HG02623 (cell line): ENCODE results near the gene CTAGE8.
"Not testable (repeated sequence)": the region's sequence is repeated elsewhere in the genome, so short reads cannot be mapped to it uniquely, and the experiment has no call there.

ENCODE experiments used
- ATAC-seq: cut with Tn5 transposase; IDR thresholded peaks from one replicate; pipeline ENCODE4 v1.9.1; 2021; ENCODE audit warnings: moderate library complexity; ENCODE audit not compliant: unreplicated experiment

The CTAGE8 gene

GRCh38 chr7:144269188-144269587 is at the start of gene CTAGE8:
TSS of gene CTAGE8 (minus strand) at chr7:144269288. CDS start at chr7:144269250, 38 bp downstream.
- not testable (repeated sequence) for ATAC-seq

DNA sequence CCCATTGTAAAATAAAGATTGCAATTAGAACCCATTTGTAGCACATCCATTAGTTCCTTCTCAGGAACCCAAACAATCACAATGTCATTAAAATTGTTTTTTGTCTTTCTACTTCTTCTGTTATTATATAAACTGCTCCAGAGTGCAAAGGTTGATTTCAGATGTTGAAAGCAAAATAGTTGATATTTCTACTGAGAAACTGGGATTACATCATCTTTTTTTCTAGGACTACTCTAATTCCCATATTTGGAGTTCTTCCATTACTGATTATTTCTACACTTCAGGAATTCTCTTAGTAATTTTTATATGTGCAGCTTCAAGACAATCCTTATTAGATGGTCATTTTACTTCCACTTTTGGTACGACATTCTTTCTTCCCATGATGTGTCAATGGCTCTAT is 48.4 kb upstream of the CTAGE8 start:
- not testable (repeated sequence) for ATAC-seq

DNA sequence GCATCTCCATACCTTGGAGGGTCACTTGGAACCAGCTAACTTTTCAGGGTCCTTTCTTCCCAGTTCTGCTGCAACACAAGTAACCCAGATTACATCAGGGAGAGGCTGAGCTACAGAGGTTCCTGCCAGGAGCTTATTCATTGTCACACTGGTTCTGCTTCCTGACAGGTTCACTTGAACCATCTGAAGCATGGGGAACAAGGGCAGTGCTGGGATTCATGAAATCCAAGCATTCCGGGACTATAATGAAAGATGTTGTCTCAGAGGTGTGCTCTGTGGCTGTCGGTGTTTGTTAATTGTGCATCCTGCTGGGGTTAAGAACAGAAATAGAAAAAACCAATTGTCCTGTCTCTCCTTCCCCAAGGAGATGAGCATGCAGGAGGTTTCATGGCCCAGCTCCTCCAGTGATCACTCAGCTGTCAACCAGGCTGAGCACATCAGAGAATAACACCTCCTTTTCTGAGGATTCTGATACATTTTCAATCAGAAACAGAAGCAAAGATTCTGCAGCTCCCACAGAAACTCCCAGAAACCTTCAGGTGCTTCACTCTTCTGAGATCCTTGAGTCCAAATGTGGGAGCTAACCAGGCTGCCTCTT is 42.9 kb upstream of the CTAGE8 start, which contains the start of gene OR2A1:
OR2A1 (plus strand) TSS at position 548 of the 598 bp plus-strand sequence. CDS start 5,706 bp downstream, outside the sequence.
- not testable (repeated sequence) for ATAC-seq

DNA sequence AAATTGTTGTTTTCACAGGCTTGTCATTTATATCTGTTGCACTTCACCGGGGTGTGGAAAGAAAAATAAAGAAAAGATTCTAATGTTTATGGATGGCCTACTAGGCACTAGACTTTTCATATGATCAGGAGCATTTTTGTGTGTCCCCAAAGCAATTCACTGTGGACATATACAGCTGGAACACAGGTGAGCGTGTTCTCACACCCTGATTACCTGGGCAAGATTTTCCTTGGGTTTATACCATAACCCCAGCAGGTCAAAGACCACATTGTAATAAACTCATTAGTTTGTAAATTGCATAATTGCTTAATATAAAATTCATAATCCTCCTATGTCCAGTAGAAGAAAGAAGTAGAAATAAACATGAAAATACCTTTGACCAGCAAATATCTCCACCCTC is 42.1 kb upstream of the CTAGE8 start:
- ATAC-seq = not testable (repeated sequence)

DNA sequence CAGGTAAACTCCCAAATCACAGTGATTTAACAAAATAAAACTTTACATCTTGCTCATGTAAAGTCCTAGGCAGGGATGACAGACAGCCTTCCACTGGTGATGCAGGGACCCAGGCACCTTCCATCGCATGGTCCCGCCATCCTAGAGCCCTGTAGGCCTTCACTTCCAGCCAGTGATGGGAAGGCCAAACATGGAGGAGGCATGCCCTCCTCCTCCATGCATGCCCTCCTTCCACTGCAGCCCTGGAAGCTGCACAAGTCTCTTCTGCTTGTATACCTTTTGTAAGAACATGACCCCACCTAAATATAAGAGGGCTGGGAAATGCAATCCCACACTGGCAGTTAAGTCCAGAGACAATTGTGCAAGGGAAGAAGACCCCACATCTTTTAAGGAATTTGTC is 40.6 kb upstream of the CTAGE8 start:
- not testable (repeated sequence) for ATAC-seq

DNA sequence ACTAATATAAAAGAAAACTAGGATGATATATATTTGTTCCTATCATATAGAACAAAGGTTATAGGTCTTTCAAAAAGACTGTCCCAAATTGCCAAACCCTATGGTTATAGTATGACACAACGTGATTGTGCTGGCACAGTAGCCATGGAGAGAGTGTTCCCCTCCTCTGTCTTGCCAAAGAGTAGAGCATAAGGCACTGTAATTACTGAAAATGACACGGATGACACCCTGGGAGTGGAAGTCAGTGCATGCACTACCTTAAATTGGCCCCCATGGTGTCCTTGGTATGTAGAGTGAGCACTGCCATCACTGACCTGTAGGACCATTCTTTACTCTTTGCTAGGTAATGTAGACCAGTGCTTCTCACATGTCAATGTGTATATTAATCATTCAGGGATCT is 36.1 kb upstream of the CTAGE8 start:
- ATAC-seq = not testable (repeated sequence)

DNA sequence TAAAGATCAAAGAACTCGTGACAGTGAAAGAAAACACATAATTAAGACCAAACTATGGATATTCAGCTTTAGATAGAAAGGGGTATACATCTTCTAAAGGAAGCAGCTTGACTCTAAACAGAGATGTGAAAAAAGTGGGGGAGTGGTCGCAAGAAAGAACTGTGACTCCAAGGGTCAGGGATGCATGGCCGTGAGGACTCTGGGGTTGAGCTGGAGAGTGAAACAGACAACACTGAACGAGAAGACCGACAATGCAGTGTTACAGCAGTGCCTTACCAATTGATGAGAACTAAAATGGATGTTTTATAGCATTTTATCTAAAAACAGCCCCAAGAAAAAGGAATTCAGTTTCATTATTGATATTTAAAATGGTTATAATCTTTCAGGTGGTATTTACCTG is 34.5 kb upstream of the CTAGE8 start:
- not testable (repeated sequence) for ATAC-seq

- not testable (repeated sequence) for ATAC-seq
Measured at GRCh38 chr7:144302578-144303303, 33.7 kb upstream of the CTAGE8 start.

DNA sequence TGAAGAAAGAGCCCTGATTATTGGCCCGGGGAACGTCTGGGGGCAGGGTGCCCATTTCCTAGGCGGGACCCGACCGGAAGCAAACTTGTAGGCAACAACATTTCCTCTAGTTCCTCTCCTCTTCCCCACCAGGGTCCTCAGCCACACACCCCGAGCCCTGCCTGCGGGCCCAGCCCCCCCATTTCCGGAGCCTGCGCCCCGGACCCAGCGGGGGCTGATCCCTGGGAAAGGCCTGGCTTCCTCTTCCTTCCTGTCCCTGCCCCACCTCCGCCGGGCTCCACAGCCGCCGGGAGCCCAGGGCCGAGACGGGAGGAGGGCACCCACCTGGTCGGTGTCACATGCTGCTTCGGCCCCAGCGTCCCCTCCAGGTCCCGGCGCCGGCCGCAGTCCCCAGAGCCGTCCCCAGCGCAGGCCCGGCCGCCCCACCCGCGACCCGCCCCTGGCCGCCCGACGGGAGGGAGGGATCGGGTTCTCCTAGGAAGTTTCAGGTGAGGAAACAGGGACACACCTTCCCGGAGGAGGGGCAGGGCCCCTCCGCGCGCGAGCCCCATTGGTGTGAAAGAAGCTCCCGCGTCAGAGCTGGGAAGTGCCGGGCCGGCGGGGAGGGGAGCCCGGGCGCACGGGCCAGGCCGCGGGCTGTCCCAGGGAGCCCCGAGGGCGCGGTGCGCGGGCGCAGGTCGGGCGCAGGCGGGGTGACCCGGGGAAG is 24.9 kb upstream of the CTAGE8 start:
- ATAC-seq = peak; percentile 77

- not testable (repeated sequence) for ATAC-seq
Measured at GRCh38 chr7:144292384-144293161, 23.5 kb upstream of the CTAGE8 start.

GRCh38 chr7:144291607-144292006 is 22.5 kb upstream of the CTAGE8 start:
- ATAC-seq = not testable (repeated sequence)

GRCh38 chr7:144287171-144287784 is 18.2 kb upstream of the CTAGE8 start:
- ATAC-seq = not testable (repeated sequence)

- ATAC-seq = not testable (repeated sequence)
Measured at GRCh38 chr7:144283716-144284115, 14.6 kb upstream of the CTAGE8 start.

DNA sequence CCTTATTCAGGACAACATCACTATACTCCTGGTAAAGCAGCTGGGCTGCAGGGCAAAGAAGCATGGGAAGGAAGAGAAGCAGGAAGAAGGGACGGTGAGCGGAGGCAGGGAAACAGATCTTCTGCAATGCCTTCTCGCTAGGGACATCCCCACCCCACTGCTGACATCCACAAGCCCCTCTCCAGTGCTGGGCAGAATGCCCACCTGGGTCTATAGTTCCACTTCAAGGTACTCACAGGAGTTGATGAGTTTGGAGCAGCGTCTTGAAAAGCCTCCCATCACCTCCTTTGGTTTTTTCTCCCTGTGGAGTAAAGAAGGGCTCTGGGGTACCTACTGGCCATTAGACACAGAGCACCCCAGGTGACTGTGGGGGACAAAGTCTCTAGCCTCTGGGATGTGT is 13.4 kb upstream of the CTAGE8 start:
- not testable (repeated sequence) for ATAC-seq

DNA sequence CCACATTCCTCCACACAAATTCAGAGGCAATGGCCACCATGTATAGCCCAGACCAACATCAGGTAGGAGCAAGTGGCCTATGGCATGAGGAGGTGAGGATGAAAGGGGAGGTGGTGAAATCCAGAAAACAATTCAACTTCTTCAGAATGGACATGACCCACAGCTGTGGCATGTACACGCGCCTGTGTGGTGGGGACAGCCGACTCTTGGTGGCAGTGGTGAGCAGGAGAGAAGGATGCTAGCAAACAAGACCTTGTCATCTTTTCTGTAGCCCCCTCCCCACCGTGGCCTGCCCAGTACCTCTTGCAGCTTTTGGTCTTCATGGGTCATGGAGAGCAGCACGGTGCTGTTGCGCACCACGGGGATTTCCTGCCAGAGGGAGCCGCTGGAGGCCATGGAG is 12.9 kb upstream of the CTAGE8 start:
- ATAC-seq = not testable (repeated sequence)

DNA sequence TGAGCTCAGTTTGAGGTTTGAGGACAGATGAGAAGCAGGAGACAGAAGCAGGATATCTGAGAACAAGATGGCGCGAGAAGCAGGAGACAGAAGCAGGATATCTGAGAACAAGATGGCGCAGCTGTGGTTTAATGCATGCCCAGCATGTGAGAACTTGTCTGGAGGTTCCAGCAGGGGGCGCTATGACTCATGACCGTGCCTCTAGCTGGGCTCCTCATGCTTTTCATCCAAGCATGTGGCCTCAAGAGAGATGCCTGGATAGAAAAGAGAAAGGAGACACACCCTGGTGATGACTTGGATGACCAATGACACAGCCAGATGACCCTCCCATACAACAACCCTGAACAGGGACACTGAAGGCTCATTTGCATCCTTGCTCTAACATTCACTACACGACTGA is 10.9 kb upstream of the CTAGE8 start:
- not testable (repeated sequence) for ATAC-seq

- ATAC-seq = not testable (repeated sequence)
Measured at GRCh38 chr7:144275281-144275680, 6.2 kb upstream of the CTAGE8 start.

DNA sequence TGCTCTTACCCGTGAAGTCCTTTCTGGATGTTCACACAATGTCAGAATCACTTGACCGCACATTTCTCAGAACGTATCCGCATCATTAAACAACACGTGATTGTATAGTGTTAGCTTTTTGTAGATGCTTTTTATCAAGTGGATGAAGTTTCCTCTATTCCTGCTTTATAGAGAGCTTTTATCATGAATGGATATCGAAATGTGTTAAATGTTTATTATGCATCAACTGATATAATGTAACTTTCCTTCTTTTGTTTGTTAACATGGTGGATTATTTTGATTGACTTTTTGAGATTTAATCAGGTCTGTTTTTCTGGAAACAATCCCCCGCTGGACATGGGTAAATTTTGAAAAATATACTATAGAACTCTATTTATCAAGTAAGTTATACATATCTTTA is 4.4 kb downstream of the CTAGE8 start, which contains the start of gene OR2A7:
OR2A7 (minus strand) TSS at position 101 of the 400 bp plus-strand sequence. CDS start 5,164 bp downstream, outside the sequence.
- ATAC-seq = not testable (repeated sequence)

GRCh38 chr7:144262128-144262527 is 7.0 kb downstream of the CTAGE8 start:
- not testable (repeated sequence) for ATAC-seq

DNA sequence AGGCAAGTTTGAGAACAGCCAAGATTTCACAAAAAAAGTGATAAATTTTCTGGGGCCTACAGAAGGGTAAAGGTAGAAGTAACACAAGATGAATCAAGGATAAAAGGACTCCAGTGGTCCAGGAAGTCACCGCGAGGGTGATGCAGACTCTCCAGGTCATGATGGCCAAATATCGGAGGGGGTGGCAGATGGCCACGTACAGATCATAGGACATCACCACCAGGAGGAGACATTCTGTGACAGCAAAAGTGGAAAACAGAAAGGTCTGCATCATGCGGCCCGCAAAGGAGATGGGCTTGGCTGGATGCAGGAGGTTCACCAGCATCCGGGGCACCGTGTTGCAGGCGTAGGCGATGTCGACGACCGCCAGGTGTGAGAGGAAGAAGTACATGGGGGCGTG is 10.0 kb downstream of the CTAGE8 start:
- not testable (repeated sequence) for ATAC-seq
